GM21723 (cell line): ENCODE measurements around the gene CTPS2.
"Not testable (repeated sequence)": the region's sequence is repeated elsewhere in the genome, so short reads cannot be mapped to it uniquely, and the experiment has no call there.

Experiments used
- ATAC-seq: cut with Tn5 transposase; IDR thresholded peaks from one replicate; pipeline ENCODE4 v1.9.1; 2021; ENCODE audit warnings: mild to moderate bottlenecking, moderate library complexity; ENCODE audit not compliant: unreplicated experiment

The CTPS2 gene

DNA sequence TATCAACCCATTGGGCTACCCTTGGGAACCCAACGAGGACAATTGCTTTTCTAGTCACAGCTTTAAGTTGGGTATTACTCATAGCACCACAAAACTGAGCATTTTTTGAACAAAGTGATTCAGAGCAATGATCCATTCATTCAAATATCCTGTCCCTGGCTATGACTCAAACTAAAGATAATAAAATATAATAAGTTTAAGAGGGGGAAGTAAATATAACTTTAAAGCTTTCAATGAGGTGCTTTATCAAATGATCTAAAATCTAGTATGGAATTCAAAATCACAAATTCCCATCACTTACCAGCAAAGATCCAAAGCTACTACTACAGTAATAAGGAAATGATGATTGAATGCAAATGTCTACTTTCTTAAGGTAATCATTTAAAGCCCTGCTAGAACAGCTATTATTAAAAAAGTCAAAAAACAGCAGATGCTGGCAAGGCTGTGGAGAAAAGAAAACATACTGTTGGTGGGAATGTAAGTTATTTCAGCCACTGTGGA lies 102.3 kb downstream of the CTPS2 start:
- ATAC-seq, result no peak

- no peak for ATAC-seq
Measured at GRCh38 chrX:16606142-16606720, 106.2 kb downstream of the CTPS2 start.

- ATAC-seq, result no peak
Measured at GRCh38 chrX:16604337-16604736, 108.1 kb downstream of the CTPS2 start.

GRCh38 chrX:16603822-16604221 lies 108.6 kb downstream of the CTPS2 start:
- no peak for ATAC-seq

- not testable (repeated sequence) for ATAC-seq
Measured at GRCh38 chrX:16603235-16603634, 109.2 kb downstream of the CTPS2 start.

GRCh38 chrX:16601885-16602284 lies 110.6 kb downstream of the CTPS2 start:
- no peak for ATAC-seq

- no peak for ATAC-seq
Measured at GRCh38 chrX:16594490-16594889, 118.0 kb downstream of the CTPS2 start.

GRCh38 chrX:16593801-16594200 lies 118.7 kb downstream of the CTPS2 start:
- no peak for ATAC-seq

- no peak for ATAC-seq
Measured at GRCh38 chrX:16592194-16592770, 120.2 kb downstream of the CTPS2 start.

- ATAC-seq, result no peak
Measured at GRCh38 chrX:16589826-16590225, 122.6 kb downstream of the CTPS2 start.

GRCh38 chrX:16589211-16589610 lies 123.3 kb downstream of the CTPS2 start:
- no peak for ATAC-seq

DNA sequence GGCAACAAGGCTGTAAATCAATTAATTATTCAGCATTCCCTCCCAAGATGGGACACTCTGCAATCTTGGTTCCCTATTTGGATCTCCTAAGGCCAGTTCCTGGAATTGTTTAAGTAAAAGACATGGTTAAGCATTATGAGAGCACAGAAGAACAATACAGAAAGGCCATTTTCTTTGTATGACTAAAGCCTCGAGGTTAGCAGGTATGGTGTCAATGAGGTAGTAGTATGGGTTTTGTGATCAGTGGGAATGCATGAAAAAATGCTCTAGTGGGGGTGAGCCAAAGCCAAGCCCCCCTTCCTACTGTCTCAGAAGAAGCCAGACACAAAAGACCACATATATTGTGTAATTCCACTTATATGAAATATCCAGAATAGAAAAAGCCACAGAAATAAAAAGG lies 124.2 kb downstream of the CTPS2 start:
- ATAC-seq, result no peak

- no peak for ATAC-seq
Measured at GRCh38 chrX:16587836-16588235, 124.6 kb downstream of the CTPS2 start.

DNA sequence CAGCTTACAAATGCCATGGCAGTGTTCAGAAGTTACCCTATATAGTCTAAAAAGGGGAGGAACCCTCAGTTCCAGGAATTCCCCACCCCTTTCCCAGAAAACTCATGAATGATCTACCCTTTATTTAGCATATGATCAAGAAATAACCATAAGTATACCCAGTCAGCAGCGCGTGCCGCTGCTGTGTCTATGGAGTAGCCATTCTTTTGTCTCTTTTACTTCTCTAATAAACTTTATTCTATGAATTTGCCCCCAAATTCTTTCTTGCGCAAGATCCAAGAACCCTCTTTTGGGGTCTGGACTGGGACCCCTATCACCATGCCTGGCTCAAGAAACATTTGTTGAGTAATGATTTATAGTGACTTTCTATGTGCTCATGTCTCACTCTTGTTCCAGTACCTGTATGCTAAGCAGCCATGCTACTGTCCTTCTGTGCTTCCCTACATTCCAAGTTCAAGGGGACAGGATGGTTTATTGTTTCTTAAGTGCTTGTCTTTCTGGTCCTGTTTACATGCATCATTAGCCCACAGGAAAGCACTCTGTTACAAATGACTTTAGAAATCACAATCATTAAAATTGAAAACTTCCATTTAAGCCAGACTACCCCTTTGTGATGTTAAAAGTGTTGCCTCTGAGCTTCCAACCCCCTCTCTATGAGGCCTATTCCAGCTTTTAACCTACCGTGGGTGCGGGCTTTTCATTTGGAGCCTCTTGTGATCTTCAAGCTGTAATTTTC lies 125.9 kb downstream of the CTPS2 start:
- no peak for ATAC-seq

DNA sequence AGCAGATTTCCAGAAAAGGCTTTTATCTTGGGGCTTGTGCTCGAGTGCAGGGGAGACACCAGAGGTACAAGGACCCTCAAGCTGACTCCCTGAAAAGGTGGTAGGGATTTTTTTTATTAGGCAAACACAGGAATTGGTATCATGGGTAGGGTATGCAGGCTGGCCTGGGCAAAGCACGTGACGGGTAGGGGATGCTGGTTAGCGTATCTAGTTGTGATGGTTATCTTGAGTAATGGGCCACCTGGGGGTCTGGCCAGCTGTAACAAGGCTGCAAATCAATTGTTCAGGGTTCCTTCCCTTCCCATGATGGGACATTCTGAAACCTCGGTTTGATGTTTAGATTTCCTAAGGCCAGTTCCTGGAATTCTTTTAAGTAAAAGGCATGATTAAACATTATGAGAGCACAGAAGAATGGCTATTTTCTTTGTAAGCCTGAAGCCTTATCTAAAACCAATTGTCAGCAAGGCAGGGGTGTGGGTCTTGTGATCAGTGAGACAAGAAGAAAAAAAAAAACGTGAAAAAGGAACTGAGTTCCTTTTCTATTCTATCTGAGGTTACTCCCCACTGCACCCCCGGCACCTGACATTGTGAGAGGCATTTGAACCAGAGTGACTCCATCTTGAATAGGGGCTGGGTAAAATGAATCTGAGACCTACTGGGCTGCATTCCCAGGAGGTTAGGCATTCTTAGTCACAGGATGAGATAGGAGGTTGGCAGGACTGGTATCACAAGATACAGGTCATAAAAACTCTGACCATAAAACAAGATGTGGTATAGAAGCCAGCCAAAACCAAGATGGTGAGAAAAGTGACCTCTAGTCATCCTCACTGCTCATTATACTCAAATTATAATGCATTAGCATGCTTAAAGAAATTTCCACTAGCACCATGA lies 126.7 kb downstream of the CTPS2 start:
- ATAC-seq, result no peak

DNA sequence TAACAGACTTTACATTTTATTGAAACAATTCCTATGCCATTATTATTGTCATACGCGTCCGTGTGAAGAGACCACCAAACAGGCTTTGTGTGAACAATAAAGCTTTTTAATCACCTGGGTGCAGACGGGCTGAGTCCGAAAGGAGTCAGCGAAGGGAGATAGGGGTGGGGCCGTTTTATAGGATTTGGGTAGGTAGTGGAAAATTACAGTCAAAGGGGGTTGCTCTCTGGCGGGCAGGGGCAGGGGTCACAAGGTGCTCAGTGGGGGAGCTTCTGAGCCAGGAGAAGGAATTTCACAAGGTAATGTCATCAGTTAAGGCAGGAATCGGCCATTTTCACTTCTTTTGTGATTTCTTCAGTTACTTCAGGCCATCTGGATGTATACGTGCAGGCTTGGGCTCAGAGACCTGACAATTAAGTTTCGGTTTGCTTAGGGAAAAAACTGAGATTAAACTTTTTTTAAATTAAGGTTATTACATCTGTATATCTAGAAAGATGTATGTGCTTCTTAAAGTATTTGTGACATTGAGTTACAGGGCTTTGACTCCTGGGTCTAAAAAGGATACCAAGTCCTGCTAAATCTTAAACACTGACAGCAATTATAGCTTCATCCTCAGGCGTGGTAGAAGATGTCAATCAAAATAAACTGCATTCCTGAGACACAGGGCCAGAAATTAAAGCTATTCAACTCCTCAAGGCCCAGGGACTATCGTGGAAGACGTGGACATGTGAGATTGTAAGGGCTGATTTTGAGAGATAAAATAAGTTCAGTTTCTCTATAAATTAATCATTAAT lies 132.3 kb downstream of the CTPS2 start:
- ATAC-seq, result not testable (repeated sequence)

GRCh38 chrX:16579517-16579916 lies 133.0 kb downstream of the CTPS2 start:
- ATAC-seq, result no peak

DNA sequence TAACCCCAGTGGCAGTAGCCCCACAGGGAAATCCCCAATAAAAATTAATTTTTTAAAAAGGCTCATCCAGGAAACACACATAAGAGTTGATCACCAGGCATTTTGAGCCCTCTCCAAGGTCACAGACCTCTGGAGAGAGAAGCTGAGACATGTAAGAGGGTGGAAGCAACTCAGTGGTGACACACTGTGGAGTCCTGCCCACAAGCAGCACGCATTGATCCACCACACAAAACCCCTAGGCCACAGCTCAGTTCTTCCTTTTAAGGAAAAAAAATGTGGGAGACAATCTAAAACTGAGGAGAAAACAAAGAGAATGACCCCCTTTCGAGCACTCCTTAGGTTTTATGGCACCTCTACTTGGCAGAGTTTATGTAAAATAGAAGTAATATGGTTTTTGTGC lies 134.3 kb downstream of the CTPS2 start:
- ATAC-seq, result no peak

DNA sequence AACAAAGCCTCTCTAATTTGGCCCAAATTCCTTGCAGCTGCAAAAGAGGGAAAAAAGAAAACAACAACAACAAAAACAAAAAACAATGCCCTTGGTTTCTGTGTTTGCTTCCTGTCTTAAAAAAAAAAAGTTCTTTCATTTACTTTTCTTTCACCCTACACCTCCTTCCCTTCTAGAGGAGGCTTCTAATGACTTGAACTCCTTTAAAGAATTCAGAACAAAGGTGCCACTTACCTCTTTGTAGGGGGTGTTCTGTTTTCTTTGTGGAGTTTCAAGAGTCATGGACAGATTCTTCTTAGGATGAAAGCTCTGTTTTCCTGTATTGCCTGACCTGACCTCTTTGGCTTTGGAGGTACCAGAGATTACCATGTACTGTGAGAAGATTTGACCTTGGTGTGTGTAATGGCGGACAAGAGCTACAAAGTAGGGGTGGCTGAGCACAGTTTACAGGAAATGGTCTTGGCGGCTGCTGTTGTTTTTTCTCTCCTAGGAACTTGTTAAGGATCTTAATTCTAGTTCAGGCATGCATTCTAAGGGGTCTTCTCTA lies 134.9 kb downstream of the CTPS2 start:
- no peak for ATAC-seq

- ATAC-seq, result not testable (repeated sequence)
Measured at GRCh38 chrX:16575388-16575787, 137.1 kb downstream of the CTPS2 start.
